HG03457 (cell line): ENCODE measurements around the gene PRIMPOL.

Experiments used
- ATAC-seq: cut with Tn5 transposase; IDR thresholded peaks from one replicate; pipeline ENCODE4 v1.9.1; 2021; ENCODE audit warnings: moderate number of reproducible peaks; ENCODE audit not compliant: unreplicated experiment

PRIMPOL gene

DNA sequence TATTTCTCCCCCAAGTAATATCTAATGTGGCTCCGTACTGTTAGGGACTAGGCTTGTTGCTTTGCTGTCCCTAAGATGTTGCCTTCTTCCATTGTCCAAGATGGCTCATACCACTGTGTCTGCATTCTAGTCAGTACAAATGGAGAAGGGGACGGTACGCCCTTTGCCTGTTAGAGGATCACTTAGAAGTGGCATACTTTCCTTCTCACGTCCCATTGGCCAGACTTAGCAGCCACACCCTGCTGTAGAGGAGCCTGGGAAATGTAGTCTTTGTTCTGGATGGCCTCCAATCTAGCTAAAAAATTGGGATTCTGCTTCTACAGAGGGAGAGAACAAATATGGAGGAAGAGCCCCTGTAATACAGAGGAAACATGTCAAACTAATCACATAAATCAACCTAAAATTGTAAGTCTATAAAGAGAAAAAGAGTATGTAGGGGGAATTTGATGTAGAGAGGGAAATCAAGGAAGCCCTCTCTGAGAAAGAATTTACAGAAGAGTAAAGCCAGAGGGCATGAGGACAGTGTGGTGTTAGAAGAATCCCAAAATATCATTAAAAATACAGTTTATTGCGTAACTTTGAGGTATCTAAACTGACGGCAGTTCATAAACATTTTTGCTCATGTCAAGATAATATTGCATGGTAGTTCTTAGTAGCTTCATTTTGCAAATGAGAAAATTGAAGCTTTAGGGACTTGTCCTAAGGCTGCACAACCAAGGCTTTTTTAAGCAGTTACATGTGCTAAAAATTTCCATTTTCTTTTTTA lies 15.1 kb downstream of the PRIMPOL start:
- no peak for ATAC-seq

DNA sequence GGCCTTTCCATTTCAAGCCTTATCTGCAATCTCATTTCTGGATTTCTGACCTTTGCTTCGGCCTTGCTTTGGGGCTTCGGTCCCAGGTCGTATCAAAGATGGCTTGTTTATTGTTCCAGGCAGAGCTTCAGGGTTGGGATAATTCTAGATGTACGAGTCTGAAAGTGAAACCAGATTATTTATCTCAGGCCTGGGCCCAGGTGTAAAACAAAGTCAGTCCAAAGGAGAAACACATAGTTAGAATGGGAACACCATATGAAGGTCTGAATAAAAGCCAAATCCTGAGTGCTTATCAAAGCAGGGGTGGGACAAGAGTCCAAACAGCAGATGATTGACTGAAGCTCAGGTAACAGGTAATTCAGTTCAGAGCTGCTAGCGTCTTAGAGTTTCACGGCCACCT lies 17.1 kb downstream of the PRIMPOL start:
- ATAC-seq: no peak

- ATAC-seq: no peak
Measured at GRCh38 chr4:184668096-184668495, 18.6 kb downstream of the PRIMPOL start.

GRCh38 chr4:184668511-184669114 lies 19.1 kb downstream of the PRIMPOL start:
- ATAC-seq: no peak

DNA sequence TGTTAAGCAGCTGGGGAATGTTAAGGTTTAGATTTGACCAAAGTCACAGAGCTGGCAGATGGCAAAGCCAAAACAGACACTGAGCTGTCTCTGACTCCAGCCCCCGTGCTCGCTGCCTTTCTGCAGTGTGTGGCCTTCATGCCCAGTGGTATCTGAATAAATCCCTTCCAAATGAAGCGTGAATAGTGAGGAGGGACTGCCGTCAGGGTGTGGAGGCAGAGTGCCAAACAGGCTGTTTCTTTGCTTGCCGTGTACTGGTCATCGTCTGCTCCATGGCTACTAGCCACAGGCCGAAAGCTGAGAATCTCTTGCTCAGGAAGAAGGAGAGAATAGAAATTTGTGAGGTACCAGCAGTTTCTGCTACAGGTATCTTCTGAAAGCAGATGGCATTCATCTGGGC lies 19.7 kb downstream of the PRIMPOL start:
- ATAC-seq: no peak

DNA sequence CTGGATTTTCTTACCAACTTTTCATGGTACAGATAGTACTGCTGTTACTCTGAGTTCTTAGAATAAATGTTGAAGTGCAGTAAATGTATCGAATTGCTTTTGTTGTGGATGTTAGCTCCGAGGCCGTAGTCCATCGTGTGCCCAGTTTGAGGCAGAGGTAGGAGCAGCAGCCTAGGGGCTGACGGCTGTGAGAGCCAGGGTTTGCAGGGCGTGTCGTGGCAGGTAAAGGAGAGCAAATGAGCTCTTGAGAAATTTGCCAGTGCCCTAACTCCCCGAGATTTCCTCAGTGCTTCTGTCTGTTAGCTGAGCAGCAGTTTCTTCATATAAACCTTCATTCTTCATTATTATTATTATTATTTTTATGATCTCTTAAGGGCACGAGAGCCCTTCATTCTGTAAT lies 21.6 kb downstream of the PRIMPOL start:
- ATAC-seq: no peak

DNA sequence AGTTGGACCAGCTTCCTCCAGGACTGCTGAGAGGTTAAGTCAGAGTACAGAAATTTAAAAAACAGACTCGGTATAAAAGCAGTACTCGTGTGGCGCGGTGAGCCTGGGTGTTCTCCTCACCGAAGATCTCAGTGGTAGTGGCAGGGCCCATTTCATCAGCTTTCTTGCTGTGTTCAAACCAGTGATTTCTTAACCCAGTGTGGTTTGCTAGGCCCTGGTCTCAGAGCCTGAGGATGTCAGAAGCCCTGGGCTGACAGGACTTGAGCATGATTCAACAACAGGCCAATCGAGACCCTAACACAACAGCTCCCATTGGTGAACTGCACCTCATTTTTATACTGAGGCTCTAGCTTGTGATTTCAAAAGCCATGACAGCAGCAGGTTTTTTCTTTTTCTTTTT lies 23.2 kb downstream of the PRIMPOL start:
- ATAC-seq: no peak

- ATAC-seq: no peak
Measured at GRCh38 chr4:184674011-184674410, 24.5 kb downstream of the PRIMPOL start.

DNA sequence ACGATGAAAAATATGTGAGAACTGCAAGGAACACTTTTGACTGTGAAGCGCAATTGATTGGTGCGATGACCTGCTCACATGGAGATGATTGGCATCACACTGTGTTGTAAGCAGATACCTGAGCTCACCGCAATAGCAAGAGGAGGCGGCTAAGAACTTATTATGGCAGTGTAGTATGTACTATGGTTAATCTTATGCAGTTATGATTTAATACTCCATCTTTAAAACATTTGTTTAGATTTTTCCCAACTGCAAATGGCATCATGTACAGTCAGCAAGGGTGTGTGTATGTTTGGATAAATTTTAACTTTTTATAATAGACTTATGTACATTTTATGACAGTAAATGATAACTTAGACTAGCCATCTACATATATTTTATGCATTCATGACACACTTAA lies 25.5 kb downstream of the PRIMPOL start:
- no peak for ATAC-seq

- ATAC-seq: no peak
Measured at GRCh38 chr4:184675821-184676492, 26.4 kb downstream of the PRIMPOL start.

GRCh38 chr4:184680698-184681097 lies 31.2 kb downstream of the PRIMPOL start:
- no peak for ATAC-seq

GRCh38 chr4:184681916-184682315 lies 32.4 kb downstream of the PRIMPOL start:
- ATAC-seq: no peak

DNA sequence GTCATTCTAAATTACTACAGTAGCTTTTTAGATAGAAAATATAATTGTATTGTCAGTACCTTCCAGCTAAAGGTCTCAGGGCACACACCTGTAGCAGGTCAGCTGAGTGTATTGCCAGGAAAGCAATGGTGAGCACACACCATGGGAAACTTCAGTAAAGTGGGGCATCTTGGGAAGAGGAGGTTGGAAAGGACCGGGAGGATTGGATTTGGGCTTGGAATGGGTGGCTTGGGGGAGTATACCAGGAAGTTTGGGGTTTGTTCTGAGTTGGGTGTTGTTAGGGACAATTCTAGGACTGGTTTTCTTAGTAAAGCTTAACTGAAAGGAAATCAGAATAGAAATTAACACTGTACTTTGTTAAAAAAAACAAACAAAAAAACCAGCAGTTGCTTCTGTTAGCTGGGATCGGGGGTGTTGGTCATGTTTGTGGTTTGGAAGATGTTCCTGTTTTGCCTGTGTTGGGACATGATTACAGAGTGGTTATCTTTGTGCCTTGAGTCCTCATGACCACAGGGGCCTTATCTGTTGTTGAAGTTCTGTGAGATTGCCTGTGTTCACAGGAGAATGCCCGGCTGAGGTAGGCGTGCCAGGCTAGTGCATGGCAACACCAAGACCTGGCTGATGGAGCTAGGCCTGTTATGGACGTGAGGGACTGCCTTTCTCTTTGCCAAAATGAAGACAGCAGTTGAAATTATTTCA lies 35.1 kb downstream of the PRIMPOL start:
- ATAC-seq: no peak

- ATAC-seq: no peak
Measured at GRCh38 chr4:184688005-184688404, 38.5 kb downstream of the PRIMPOL start.

DNA sequence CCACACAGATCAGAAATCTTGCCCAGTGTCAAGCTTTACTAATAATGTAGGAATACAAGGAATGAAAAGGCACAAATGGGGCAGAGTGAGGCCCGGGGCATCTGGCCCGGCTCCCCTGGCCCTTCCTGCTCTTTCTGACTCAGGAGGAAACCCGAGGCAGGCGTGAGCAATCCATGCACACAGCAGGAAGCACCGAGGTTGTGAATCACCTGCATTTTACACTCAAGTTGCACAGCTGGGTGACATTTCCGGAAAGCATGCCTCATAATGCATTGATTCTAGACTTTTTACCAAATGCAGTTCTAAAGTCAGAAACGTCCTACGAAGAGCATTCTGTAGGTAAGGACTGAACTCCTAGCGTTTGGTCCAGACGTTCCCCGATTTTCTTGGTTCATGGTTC lies 38.9 kb downstream of the PRIMPOL start:
- no peak for ATAC-seq

- ATAC-seq: no peak
Measured at GRCh38 chr4:184689681-184690080, 40.1 kb downstream of the PRIMPOL start.

DNA sequence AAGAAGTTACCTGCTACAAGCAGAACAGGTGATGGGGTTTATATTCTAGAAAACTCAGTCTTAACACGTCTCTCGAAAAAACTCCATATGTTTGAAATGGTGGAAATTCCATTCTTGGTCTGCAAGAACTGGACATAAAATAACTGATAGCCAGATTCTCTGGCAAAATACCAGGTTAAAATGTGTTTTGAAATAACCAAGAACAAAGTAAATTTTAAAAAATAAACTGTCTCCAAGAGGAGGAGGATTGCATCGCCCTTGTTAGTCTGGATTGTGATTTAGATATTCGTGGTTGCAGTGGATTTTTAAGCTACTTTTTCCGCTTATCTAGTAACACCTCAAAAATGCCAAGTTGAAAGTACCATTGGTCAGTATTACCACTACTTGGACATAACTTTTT lies 43.5 kb downstream of the PRIMPOL start:
- ATAC-seq: no peak

- no peak for ATAC-seq
Measured at GRCh38 chr4:184694412-184694956, 44.9 kb downstream of the PRIMPOL start.

- no peak for ATAC-seq
Measured at GRCh38 chr4:184695178-184695896, 45.8 kb downstream of the PRIMPOL start.

- ATAC-seq: no peak
Measured at GRCh38 chr4:184697956-184698355, 48.4 kb downstream of the PRIMPOL start.

GRCh38 chr4:184699941-184700340 lies 50.4 kb downstream of the PRIMPOL start:
- ATAC-seq: no peak
